Superior temporal gyrus (tissue), 1 donor: ENCODE data around the gene UGT3A1.

ENCODE experiments used
- DNase-seq: peaks from one replicate; pipeline ENCODE4 v3.0.0-alpha.2; 2016; ENCODE audit errors: extremely low spot score

UGT3A1 gene

DNA sequence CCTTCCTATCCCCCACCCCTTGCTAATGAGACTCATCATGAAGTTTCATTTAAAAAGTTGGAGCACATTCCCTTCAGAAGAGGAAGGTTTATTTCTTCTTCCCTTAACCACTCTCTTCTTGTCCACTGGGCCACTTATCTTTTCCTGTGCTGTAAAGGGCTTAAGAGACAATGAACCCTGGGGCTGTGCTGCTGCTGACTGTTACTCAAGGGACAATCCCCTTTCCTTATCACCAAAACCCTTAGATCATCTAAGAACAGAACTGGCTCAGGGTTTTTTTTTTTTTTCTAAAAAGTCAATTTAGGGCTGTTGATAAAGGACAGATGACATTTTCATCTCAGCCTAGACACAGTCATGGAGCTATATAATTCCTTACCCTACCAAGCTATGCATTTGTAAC, 82.4 kb downstream of the UGT3A1 start:
- no peak for DNase-seq

DNA sequence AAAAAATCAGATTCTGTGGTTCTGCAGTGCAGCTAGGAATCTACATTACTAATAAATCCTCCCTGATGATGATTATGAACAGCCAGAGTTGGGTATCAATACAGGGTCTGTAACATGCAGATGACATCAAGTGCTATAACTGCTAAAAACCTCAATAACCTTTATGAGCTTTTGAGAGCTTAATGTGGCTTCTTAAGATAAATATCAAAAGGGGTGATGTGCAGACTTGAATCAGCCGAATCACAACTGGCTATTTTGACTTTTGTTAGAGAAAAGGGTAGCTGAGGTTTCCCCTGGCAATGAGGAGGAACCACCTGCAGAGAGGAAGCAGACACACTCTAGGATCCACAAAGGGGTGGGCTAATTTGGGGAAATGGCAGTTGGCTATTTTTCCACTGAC, 83.0 kb downstream of the UGT3A1 start:
- no peak for DNase-seq

DNA sequence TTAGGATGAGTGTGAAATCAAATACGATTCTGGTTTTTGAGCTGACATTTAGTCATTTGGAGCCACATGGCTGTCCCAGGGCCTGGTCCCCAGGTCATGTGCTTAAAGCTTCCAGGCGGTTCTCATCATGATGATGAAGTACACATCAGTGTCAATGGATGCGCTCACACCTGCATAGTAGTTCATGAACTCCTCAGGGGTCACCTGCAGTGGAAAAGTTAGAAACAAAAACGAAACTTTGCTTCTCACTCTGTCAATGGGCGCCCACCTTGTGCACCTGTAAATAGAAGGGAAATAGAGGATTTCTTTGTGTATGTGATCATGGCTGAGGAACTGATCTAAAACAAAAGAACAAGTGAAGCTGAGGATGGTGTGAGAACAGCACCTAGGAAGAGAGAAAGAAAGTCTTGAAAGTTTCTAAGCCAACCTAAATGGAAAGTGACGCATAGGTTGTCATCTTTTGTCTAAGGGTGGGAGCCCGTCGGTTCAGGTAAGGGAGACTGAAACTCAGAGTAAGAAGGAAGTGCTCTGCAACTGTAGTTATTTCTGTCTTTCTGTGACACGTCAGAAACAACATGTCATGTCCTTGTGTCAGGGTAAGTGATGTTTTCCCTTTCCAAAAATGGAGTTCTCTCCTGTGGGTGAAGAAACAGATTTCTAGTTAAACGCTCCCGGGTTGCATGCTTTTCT, 86.6 kb downstream of the UGT3A1 start:
- DNase-seq: no peak

DNA sequence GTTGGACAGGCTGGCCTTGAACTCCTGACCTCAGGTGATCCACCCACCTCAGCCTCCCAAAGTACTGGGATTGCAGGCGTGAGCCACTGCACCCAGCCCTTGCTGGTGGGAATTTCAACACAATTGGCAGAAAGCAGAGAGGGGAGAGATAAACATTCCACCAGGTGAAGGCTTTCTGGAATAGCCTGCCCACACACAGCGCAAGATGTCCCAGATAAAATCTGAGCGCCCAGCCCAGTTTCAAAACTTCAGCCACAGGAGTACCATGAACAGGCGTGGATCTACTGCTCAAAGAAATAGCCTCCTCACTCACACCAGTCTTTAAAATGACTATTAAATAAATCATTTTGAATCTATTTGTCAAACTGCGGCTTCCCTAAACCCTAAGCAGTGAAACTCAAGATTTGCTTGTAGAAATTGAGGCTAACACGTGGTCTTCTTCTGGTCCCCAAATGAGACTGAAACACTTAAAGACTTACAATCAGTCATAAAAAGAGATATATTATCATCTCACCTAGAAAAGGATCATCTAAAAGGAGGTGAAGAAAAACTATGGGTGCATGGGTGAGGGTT, 87.5 kb downstream of the UGT3A1 start:
- no peak for DNase-seq

DNA sequence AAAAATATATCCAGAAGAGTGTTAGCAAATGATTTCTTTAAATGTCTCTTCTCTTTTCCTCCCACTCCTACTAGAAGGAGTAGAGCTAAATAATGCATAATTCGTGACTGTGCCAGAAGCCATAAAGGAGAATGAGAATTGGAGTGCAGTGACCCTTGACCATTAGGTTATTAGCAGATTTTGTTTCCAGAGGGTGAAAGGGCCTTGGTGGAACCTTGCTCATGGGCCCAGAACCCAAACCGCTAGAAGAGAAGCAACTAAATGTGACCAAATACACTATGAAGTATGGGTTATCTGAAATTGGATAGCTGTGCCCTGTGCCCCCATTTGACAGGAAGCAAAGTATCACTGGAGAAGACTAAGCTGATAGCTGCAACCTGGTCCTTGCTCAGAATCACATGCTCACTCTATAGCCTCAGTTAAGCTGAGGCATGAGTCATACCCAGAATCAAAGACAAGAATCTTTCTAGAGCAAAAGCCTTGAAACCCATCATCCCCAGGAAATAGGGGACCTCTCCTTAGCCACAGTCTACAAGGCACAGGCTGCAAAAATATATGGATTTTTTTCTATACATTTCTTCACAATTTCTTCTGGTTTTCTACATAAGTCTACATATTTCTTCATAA, 89.0 kb downstream of the UGT3A1 start:
- no peak for DNase-seq
